ENCODE measurements around the gene PRAC2. TPM values are rescaled to one million over a fixed set of nuclear protein-coding genes. Genes with fewer than 3 reads are reported as not detected.

The PRAC2 gene
- polyA plus RNA-seq, 1 donor (not counting 4 experiments of a cell fraction or from before 2014, with no cell fraction given): not detected

DNA sequence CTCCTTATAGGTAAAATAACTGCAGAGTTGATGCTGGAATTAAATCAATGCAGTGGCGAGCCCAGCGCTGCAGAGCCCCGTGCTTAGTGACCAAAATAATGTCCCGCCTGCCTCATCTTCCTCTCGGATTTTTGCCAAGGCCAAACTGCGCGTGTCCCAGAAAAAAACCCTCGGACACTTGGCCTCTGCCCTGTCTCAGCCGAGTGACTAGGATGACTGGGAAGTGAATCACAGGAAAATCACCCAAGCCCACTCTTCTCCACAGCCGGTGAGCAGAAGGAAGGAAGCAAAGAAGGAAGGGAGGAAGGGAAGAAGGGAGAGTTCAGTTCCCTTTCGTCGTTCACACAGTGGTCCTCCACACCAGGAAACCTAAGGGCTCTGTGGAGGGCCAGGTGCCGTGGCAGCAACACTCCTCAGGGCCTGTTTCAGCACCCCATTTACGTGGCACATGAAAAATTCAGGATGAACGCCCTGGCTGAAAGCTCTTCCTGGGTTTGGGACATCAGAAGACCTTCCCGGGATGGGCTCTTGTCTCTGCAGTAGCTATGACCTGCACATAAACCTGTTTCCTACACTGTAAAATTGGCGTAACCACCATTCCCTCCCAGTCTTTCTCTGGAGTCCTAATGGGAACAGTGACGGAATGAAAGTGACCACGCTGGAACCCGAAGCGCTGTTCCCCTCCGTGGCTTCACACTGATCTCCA is 31.0 kb downstream of the PRAC2 start:
- Histone ChIP-seq H3K27me3 (ENCODE audit: control insufficient read depth, extremely low read depth, insufficient read depth, low read length) (peaks cover 84% of the 10 kb centered on the region), H2AFZ (ENCODE audit: control insufficient read depth, low read length) (no peak overlapping the region), H3K4me2 (ENCODE audit: control insufficient read depth, extremely low read depth, insufficient read depth, low read depth, low read length) (no peak overlapping the region), H3K9ac (ENCODE audit: control insufficient read depth, extremely low read depth, insufficient read depth, low read length) (no peak overlapping the region), H3K79me2 (ENCODE audit: control insufficient read depth, insufficient read depth, low read length) (no peaks in the 10 kb centered on the region), H3K4me3 (ENCODE audit: control insufficient read depth in 2 of 3, extremely low read depth in 1 of 3, insufficient read depth in 2 of 3, low read depth in 1 of 3, low read length in 3 of 3) (no peak overlapping the region), H3K27ac (ENCODE audit: control insufficient read depth, insufficient read depth, low read length) (no peak overlapping the region), H3K9me1 (ENCODE audit: control insufficient read depth, extremely low read depth, insufficient read depth, low read length) (no peaks in the 10 kb centered on the region), H4K20me1 (ENCODE audit: control insufficient read depth, extremely low read depth, insufficient read depth, low read length) (no peaks in the 10 kb centered on the region), H3K9me3 (ENCODE audit: control insufficient read depth, low read depth, low read length) (no peaks in the 10 kb centered on the region), H3K4me1 (ENCODE audit: control insufficient read depth, extremely low read depth, insufficient read depth, low read length) (no peaks in the 10 kb centered on the region), H3K36me3 (ENCODE audit: control insufficient read depth in 2 of 2, extremely low read depth in 1 of 2, insufficient read depth in 2 of 2, low read length in 2 of 2) (no peaks in the 10 kb centered on the region)
- FAIRE-seq: no peak
- TF ChIP-seq CTCF (optimal IDR thresholded peaks at IDR 0.05 in 1 of 3, IDR thresholded peaks at IDR 0.05 in 1 of 3, conservative IDR thresholded peaks at IDR 0.05 in 1 of 3; ENCODE audit: extremely low read depth in 1 of 3, insufficient read depth in 2 of 3, low read length in 3 of 3) (no peak), EZH2 (IDR thresholded peaks at IDR 0.05; ENCODE audit: low read length) (no peak)
- dilution Hi-C loops (cut with MboI; ENCODE audit: extremely low pct_ligation_motif_present, low sequenced_read_pairs): loop anchor here (25.0 kb wide), 1 partner anchor 92 kb away; no protein-coding TSS in a partner anchor
- no peak for DNase-seq (ENCODE audit: low read depth, low spot score)

- TF ChIP-seq EZH2 (IDR thresholded peaks at IDR 0.05; ENCODE audit: low read length) (peak; percentile 97), CTCF (optimal IDR thresholded peaks at IDR 0.05 in 1 of 3, IDR thresholded peaks at IDR 0.05 in 1 of 3, conservative IDR thresholded peaks at IDR 0.05 in 1 of 3; ENCODE audit: extremely low read depth in 1 of 3, insufficient read depth in 2 of 3, low read length in 3 of 3) (no peak)
- Histone ChIP-seq H3K36me3 (ENCODE audit: control insufficient read depth in 2 of 2, extremely low read depth in 1 of 2, insufficient read depth in 2 of 2, low read length in 2 of 2) (no peaks in the 10 kb centered on the region), H3K4me2 (ENCODE audit: control insufficient read depth, extremely low read depth, insufficient read depth, low read depth, low read length) (no peak overlapping the region), H3K27me3 (ENCODE audit: control insufficient read depth, extremely low read depth, insufficient read depth, low read length) (peaks cover 78% of the 10 kb centered on the region), H3K4me3 (ENCODE audit: control insufficient read depth in 2 of 3, extremely low read depth in 1 of 3, insufficient read depth in 2 of 3, low read depth in 1 of 3, low read length in 3 of 3) (no peak overlapping the region), H3K4me1 (ENCODE audit: control insufficient read depth, extremely low read depth, insufficient read depth, low read length) (no peaks in the 10 kb centered on the region), H3K9me1 (ENCODE audit: control insufficient read depth, extremely low read depth, insufficient read depth, low read length) (no peaks in the 10 kb centered on the region), H3K9me3 (ENCODE audit: control insufficient read depth, low read depth, low read length) (no peaks in the 10 kb centered on the region), H3K79me2 (ENCODE audit: control insufficient read depth, insufficient read depth, low read length) (no peaks in the 10 kb centered on the region), H3K27ac (ENCODE audit: control insufficient read depth, insufficient read depth, low read length) (no peak overlapping the region), H4K20me1 (ENCODE audit: control insufficient read depth, extremely low read depth, insufficient read depth, low read length) (no peaks in the 10 kb centered on the region), H3K9ac (ENCODE audit: control insufficient read depth, extremely low read depth, insufficient read depth, low read length) (no peak overlapping the region), H2AFZ (ENCODE audit: control insufficient read depth, low read length) (no peak overlapping the region)
- dilution Hi-C loops (cut with MboI; ENCODE audit: extremely low pct_ligation_motif_present, low sequenced_read_pairs): loop anchor here (25.0 kb wide), 1 partner anchor 92 kb away; no protein-coding TSS in a partner anchor
- DNase-seq (ENCODE audit: low read depth, low spot score) (no peak), FAIRE-seq (no peak)
These were observed 31.7 kb downstream of the PRAC2 start for GRCh38 chr17:48754500-48755261.

Measured in keratinocyte (primary cell).